ENCODE measurements around the gene MRPL36.

Gene MRPL36

DNA sequence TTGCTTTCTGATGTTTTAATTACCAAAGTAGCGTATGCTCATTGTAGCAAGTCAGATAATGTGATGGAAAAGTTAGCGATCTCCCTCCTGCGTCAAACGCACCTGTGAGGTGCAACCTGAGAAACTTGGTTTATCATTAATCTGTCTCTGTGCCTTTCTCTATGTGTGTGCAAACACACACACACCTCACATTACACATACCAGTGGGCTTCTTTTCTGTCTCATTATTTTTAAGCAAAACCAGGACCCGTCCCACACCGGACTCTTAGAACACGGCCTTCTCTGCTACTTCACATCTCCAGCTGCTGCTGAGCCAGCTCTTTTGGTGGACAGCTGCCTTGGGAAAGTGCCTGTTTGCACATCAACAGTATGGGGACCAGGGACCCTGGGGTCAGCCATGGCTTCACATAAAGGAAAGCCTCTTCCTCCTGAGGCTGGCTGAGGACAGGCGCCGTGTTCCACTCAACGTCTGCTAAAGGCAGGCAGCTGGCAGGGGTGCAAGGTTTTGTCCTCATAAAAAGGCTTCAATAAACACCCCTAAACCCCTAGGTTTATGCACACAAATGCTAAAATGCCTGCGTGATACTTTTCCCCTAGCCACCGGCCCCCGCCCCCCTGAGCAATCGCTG lies 44.2 kb downstream of the MRPL36 start:
- TF ChIP-seq HDGF (IDR thresholded peaks at IDR 0.05; ENCODE audit: borderline replicate concordance) (no peak), NFRKB (IDR thresholded peaks at IDR 0.05) (no peak), FOXM1 (IDR thresholded peaks at IDR 0.05; ENCODE audit: borderline replicate concordance) (no peak), TARDBP (IDR thresholded peaks at IDR 0.05) (no peak), CTBP1 (IDR thresholded peaks at IDR 0.05; ENCODE audit: borderline replicate concordance) (no peak), ARNT (IDR thresholded peaks at IDR 0.05) (no peak), FOXK2 (IDR thresholded peaks at IDR 0.05) (no peak), FOXA1 (IDR thresholded peaks at IDR 0.05) (no peak), ELF4 (IDR thresholded peaks at IDR 0.05) (no peak), BHLHE40 (IDR thresholded peaks at IDR 0.05; ENCODE audit: borderline replicate concordance) (no peak), ZNF384 (IDR thresholded peaks at IDR 0.05) (no peak), SP1 (IDR thresholded peaks at IDR 0.05) (no peak), L3MBTL2 (conservative IDR thresholded peaks at IDR 0.05) (no peak)
- TF ChIP-seq, protein P1, sequence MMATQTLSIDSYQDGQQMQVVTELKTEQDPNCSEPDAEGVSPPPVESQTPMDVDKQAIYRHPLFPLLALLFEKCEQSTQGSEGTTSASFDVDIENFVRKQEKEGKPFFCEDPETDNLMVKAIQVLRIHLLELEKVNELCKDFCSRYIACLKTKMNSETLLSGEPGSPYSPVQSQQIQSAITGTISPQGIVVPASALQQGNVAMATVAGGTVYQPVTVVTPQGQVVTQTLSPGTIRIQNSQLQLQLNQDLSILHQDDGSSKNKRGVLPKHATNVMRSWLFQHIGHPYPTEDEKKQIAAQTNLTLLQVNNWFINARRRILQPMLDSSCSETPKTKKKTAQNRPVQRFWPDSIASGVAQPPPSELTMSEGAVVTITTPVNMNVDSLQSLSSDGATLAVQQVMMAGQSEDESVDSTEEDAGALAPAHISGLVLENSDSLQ (IDR thresholded peaks at IDR 0.05), result no peak
- POLR2A ChIA-PET, result no interaction called here
- CTCF ChIA-PET, result no interaction called here
- no peak for DNase-seq (ENCODE audit: extremely low spot score)

DNA sequence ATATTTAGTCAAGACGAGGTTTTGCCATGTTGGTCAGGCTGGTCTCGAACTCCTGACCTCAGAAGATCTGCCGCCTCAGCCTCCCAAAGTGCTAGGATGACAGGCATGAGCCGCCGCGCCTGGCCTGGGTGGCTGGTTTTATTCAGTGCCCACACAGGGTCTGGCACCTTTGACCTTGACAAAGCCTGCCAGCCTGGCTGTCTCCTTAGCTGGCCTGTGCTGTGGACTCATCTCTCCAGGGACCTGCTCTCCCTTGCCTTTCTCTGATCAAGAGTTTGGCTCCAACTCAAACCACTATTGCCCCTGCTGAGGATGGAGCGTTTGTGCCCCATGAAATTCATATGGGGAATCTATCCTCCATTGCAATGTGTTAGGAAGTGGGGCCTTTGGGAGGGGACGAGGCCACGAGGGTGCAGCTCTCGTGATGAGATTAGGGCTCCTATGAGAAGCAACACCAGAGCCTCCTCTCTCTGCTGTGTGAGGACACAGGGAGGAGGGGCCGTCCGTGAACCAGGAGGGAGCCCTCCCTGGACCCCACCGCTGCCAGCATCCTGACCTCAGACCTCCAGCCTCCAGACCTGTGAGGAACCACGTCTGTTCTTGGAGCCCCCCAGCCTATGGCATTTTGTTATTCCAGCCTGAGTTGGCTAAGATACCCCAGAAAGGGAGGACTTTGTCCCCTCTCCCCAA lies 45.0 kb downstream of the MRPL36 start:
- POLR2A ChIA-PET, result no interaction called here
- CTCF ChIA-PET, result no interaction called here
- no peak for DNase-seq (ENCODE audit: extremely low spot score)
- TF ChIP-seq HDGF (IDR thresholded peaks at IDR 0.05; ENCODE audit: borderline replicate concordance) (no peak), CTBP1 (IDR thresholded peaks at IDR 0.05; ENCODE audit: borderline replicate concordance) (no peak), LEF1 (IDR thresholded peaks at IDR 0.05; ENCODE audit: borderline replicate concordance) (no peak), L3MBTL2 (conservative IDR thresholded peaks at IDR 0.05) (no peak), BHLHE40 (IDR thresholded peaks at IDR 0.05; ENCODE audit: borderline replicate concordance) (no peak), FOXA1 (IDR thresholded peaks at IDR 0.05) (no peak), ZNF384 (IDR thresholded peaks at IDR 0.05) (no peak), NFRKB (IDR thresholded peaks at IDR 0.05) (no peak), TARDBP (IDR thresholded peaks at IDR 0.05) (no peak), ELF4 (IDR thresholded peaks at IDR 0.05) (no peak), ARNT (IDR thresholded peaks at IDR 0.05) (no peak), FOXM1 (IDR thresholded peaks at IDR 0.05; ENCODE audit: borderline replicate concordance) (no peak), FOXK2 (IDR thresholded peaks at IDR 0.05) (no peak)
- TF ChIP-seq, protein P1 (IDR thresholded peaks at IDR 0.05), result no peak

DNA sequence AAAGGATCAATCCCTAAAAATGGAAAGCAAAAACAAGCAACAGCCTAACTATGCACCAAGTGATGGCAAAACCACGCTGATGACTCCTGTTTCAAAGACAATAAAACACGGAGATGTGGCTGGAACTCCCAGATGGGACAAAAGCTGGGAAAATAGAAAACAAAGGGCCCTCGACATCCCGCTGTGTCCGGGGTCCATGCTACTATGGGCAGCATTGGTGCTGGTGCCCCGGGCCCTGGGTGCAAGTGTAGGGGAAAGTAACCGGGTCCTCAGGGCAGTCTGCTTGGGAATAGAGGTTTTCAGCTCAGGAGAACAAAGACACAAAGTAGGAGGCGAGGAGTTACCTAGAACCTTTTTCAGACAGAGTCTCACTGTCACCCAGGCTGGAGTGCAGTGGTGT lies 46.1 kb downstream of the MRPL36 start:
- ChIA-PET CTCF (interaction anchor here (0.7 to 1.0 kb wide), 2 partner anchors 10 to 15 kb away, joined by 3 read pairs; no protein-coding TSS in a partner anchor), POLR2A (no interaction called here)
- TF ChIP-seq FOXA1 (IDR thresholded peaks at IDR 0.05) (no peak), HDGF (IDR thresholded peaks at IDR 0.05; ENCODE audit: borderline replicate concordance) (no peak), SP1 (IDR thresholded peaks at IDR 0.05) (no peak), SUZ12 (IDR thresholded peaks at IDR 0.05) (no peak), LEF1 (IDR thresholded peaks at IDR 0.05; ENCODE audit: borderline replicate concordance) (no peak), L3MBTL2 (conservative IDR thresholded peaks at IDR 0.05) (no peak), BHLHE40 (IDR thresholded peaks at IDR 0.05; ENCODE audit: borderline replicate concordance) (no peak), FOXK2 (IDR thresholded peaks at IDR 0.05) (no peak), ELF4 (IDR thresholded peaks at IDR 0.05) (no peak), FOXM1 (IDR thresholded peaks at IDR 0.05; ENCODE audit: borderline replicate concordance) (no peak), TARDBP (IDR thresholded peaks at IDR 0.05) (no peak), ARNT (IDR thresholded peaks at IDR 0.05) (no peak), NFRKB (IDR thresholded peaks at IDR 0.05) (no peak), ZNF384 (IDR thresholded peaks at IDR 0.05) (no peak), CTBP1 (IDR thresholded peaks at IDR 0.05; ENCODE audit: borderline replicate concordance) (no peak)
- TF ChIP-seq, protein P1 (IDR thresholded peaks at IDR 0.05), result no peak
- DNase-seq (ENCODE audit: extremely low spot score), result no peak

DNA sequence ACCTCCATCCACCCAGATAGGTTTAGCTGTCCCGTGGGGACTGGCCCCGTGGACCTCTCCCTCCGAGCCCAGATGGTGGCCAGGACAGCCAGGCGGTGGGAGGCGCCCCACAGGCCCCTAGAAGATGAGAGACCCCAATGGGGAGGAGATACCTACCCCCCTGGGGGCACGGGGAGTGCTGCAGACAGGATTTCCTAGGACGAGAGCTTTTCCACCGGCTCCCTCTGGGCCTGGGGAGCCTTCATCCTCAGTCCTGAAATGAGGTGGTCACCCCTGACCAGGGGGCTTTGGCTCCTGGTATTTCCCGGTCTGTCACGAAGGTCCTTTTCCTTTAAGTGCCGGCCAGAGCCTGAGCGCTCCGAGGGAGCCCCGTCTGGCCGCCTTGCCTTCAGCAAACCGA lies 46.8 kb downstream of the MRPL36 start:
- POLR2A ChIA-PET, result no interaction called here
- TF ChIP-seq NFRKB (IDR thresholded peaks at IDR 0.05), result no peak
- TF ChIP-seq SUZ12 (IDR thresholded peaks at IDR 0.05), result no peak
- TF ChIP-seq ELF4 (IDR thresholded peaks at IDR 0.05), result no peak
- no peak for TF ChIP-seq HDGF (IDR thresholded peaks at IDR 0.05; ENCODE audit: borderline replicate concordance)
- TF ChIP-seq CTBP1 (IDR thresholded peaks at IDR 0.05; ENCODE audit: borderline replicate concordance), result no peak
- TF ChIP-seq LEF1 (IDR thresholded peaks at IDR 0.05; ENCODE audit: borderline replicate concordance), result no peak
- TF ChIP-seq TARDBP (IDR thresholded peaks at IDR 0.05), result no peak
- no peak for TF ChIP-seq FOXM1 (IDR thresholded peaks at IDR 0.05; ENCODE audit: borderline replicate concordance)
- no peak for TF ChIP-seq SP1 (IDR thresholded peaks at IDR 0.05)
- TF ChIP-seq ZNF384 (IDR thresholded peaks at IDR 0.05), result no peak
- TF ChIP-seq FOXA1 (IDR thresholded peaks at IDR 0.05), result no peak
- TF ChIP-seq, protein P1 (IDR thresholded peaks at IDR 0.05), result no peak
- CTCF ChIA-PET, result interaction anchor here (1.0 kb wide), 1 partner anchor 11 kb away, joined by 3 read pairs; no protein-coding TSS in a partner anchor
- no peak for DNase-seq (ENCODE audit: extremely low spot score)

Measured in HEK293T (cell line).